Caco-2 (cell line): ENCODE measurements around the gene CENPP. TPM values are rescaled to one million over a fixed set of nuclear protein-coding genes. Genes with fewer than 3 reads are reported as not detected.

Source experiments
- BruUV-seq: library from RNA; stranded (reverse); fragments of 400-500 nt; replicated peaks from 2 replicates; lab custom pipeline; 2021; lab: Mats Ljungman, UMichigan
- CTCF ChIA-PET: fragments of 300-600 bp; sonication (Branson Sonifier 250); formaldehyde crosslinking; loops from one replicate; lab custom pipeline; 2022; ENCODE audit warnings: antibody characterized with exemption; lab: Charles Lee
- POLR2A ChIA-PET: fragments of 300-600 bp; sonication (Branson Sonifier 250); formaldehyde crosslinking; loops from one replicate; lab custom pipeline; 2022; ENCODE audit warnings: antibody characterized with exemption; lab: Charles Lee
- DNase-seq, 2 experiments: peaks; one replicate each; pipeline versions ENCODE4 v3.0.0 to v3.0.0-alpha.2; 2020 to 2022
- H3K27me3 ChIP-seq: replicated peaks from 2 replicates; pipeline ENCODE4 v1.6.0; 2011; ENCODE audit warnings: low read length; ENCODE audit not compliant: control insufficient read depth, insufficient read depth
- H3K36me3 ChIP-seq: 2 replicates; pipeline ENCODE4 v1.5.1; 2011; ENCODE audit warnings: low read length; ENCODE audit not compliant: control insufficient read depth, insufficient read depth
- H3K4me1 ChIP-seq: fragments of 250-450 bp; sonication (Bioruptor Pico); 2 replicates; pipeline ENCODE4 v1.5.1; 2020; ENCODE audit warnings: mild to moderate bottlenecking
- H3K4me3 ChIP-seq: 2 replicates; pipeline ENCODE4 v1.5.1; 2011; ENCODE audit warnings: low read depth, mild to moderate bottlenecking, control low read depth, low read length
- H3K9me3 ChIP-seq: fragments of 250-450 bp; sonication (Bioruptor Pico); 2 replicates; pipeline ENCODE4 v1.5.1; 2020; ENCODE audit warnings: mild to moderate bottlenecking, moderate library complexity
- H3K27ac Mint-ChIP-seq: one replicate; pipeline ENCODE4 v1.8.0; 2022; ENCODE audit warnings: mixed read lengths; ENCODE audit not compliant: unreplicated experiment
- H3K27me3 Mint-ChIP-seq: one replicate; pipeline ENCODE4 v1.8.0; 2022; ENCODE audit warnings: mixed read lengths; ENCODE audit not compliant: insufficient read depth, unreplicated experiment
- H3K36me3 Mint-ChIP-seq: one replicate; pipeline ENCODE4 v1.8.0; 2022; ENCODE audit warnings: mild to moderate bottlenecking, mixed read lengths; ENCODE audit not compliant: insufficient read depth, unreplicated experiment
- H3K4me1 Mint-ChIP-seq: one replicate; pipeline ENCODE4 v1.8.0; 2022; ENCODE audit warnings: low read depth, mixed read lengths; ENCODE audit not compliant: unreplicated experiment
- H3K4me3 Mint-ChIP-seq: one replicate; pipeline ENCODE4 v1.8.0; 2022; ENCODE audit warnings: mild to moderate bottlenecking, moderate library complexity, mixed read lengths; ENCODE audit not compliant: unreplicated experiment
- H3K9me3 Mint-ChIP-seq: one replicate; pipeline ENCODE4 v1.8.0; 2022; ENCODE audit warnings: mixed read lengths; ENCODE audit not compliant: unreplicated experiment
- intact Hi-C: fragments of 100-400 bp; cut with micrococcal nuclease; formaldehyde crosslinking; loops from one replicate; pipeline ENCODE4 v1.10.0; 2022; ENCODE audit not compliant: unreplicated experiment
- total RNA-seq: library from RNA; stranded (reverse); gene quantifications from 2 replicates; pipeline ENCODE4 v1.2.3, GENCODE V29; 2022
- TF ChIP-seq, protein P1 (sequence below), 2 experiments: fragments of 200-600 bp in 1 of 2; IDR thresholded peaks; 1 replicate in 1 of 2; 2 replicates in 1 of 2; pipeline versions ENCODE4 v1.5.1 to v1.8.0; 2011 to 2022; ENCODE audit warnings: antibody characterized with exemption in 1 of 2, control low read depth in 1 of 2, inconsistent platforms in 1 of 2, low read depth in 1 of 2, low read length in 1 of 2, mild to moderate bottlenecking in 1 of 2, moderate library complexity in 1 of 2; ENCODE audit not compliant: insufficient read depth in 1 of 2, severe bottlenecking in 1 of 2, unreplicated experiment in 1 of 2

Gene CENPP
- total RNA-seq, 1 experiment from 2014 or later: 7.6 TPM

DNA sequence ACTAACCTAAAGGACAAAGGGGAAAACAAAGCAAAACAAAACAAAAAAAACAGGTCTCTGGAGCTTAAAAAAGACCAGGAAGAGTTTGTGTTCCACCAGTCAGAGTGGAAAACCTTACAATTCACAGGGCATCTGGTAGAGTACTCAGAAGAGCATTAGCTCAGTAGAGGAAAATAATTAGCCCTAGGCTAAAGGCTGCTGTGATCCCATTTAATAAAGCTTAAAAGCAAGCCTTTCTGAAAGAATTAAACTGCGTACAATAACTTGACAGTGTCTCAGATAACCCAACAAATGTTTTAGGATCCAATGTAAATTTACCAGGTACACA lies 202.7 kb downstream of the CENPP start:
- intact Hi-C loops: no loop called here
- no peaks in the 10 kb centered on the region for H3K9me3 Mint-ChIP-seq
- Histone ChIP-seq H3K9me3 (no peaks in the 10 kb centered on the region), H3K27me3 (no peaks in the 10 kb centered on the region), H3K36me3 (no peaks in the 10 kb centered on the region), H3K4me3 (no peak overlapping the region), H3K4me1 (no peaks in the 10 kb centered on the region)
- TF ChIP-seq, protein P1, sequence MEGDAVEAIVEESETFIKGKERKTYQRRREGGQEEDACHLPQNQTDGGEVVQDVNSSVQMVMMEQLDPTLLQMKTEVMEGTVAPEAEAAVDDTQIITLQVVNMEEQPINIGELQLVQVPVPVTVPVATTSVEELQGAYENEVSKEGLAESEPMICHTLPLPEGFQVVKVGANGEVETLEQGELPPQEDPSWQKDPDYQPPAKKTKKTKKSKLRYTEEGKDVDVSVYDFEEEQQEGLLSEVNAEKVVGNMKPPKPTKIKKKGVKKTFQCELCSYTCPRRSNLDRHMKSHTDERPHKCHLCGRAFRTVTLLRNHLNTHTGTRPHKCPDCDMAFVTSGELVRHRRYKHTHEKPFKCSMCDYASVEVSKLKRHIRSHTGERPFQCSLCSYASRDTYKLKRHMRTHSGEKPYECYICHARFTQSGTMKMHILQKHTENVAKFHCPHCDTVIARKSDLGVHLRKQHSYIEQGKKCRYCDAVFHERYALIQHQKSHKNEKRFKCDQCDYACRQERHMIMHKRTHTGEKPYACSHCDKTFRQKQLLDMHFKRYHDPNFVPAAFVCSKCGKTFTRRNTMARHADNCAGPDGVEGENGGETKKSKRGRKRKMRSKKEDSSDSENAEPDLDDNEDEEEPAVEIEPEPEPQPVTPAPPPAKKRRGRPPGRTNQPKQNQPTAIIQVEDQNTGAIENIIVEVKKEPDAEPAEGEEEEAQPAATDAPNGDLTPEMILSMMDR (IDR thresholded peaks at IDR 0.05; ENCODE audit: insufficient read depth in 1 of 2, low read depth in 1 of 2, low read length in 1 of 2, severe bottlenecking in 1 of 2, unreplicated experiment in 1 of 2): no peak
- CTCF ChIA-PET: no interaction called here
- no peaks in the 10 kb centered on the region for H3K36me3 Mint-ChIP-seq
- no peaks in the 10 kb centered on the region for H3K4me1 Mint-ChIP-seq
- BruUV-seq: no TSS peak
- H3K27me3 Mint-ChIP-seq: no peaks in the 10 kb centered on the region
- H3K4me3 Mint-ChIP-seq: no peak overlapping the region
- no peak overlapping the region for H3K27ac Mint-ChIP-seq
- DNase-seq: no peak
- POLR2A ChIA-PET: no interaction called here

DNA sequence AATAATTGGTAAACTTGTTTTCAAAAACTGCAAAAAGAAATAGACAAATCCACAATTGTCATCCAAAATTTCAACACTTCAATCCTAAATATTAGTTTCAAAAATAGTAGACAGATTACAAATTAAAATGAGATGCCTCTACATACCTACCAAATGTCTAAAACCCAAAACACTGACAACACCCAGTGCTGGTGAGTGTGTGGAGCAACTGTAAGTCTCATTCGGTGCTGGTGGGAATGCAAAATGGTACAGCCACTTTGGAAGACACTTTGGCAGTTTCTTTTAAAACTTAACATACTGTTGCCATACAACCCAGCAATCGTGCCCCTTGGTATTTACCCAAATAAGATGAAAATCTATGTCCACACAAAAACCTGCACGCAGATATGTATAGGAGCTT lies 203.4 kb downstream of the CENPP start:
- no peaks in the 10 kb centered on the region for H3K9me3 ChIP-seq
- BruUV-seq: no TSS peak
- ChIA-PET POLR2A (no interaction called here), CTCF (no interaction called here)
- Mint-ChIP-seq H3K4me1 (no peaks in the 10 kb centered on the region), H3K27ac (no peak overlapping the region), H3K4me3 (no peak overlapping the region), H3K9me3 (no peaks in the 10 kb centered on the region), H3K27me3 (no peaks in the 10 kb centered on the region), H3K36me3 (no peaks in the 10 kb centered on the region)
- no peaks in the 10 kb centered on the region for H3K36me3 ChIP-seq
- no peaks in the 10 kb centered on the region for H3K27me3 ChIP-seq
- intact Hi-C loops: no loop called here
- TF ChIP-seq, protein P1 (IDR thresholded peaks at IDR 0.05; ENCODE audit: insufficient read depth in 1 of 2, low read depth in 1 of 2, low read length in 1 of 2, severe bottlenecking in 1 of 2, unreplicated experiment in 1 of 2): no peak
- H3K4me3 ChIP-seq: no peak overlapping the region
- no peak for DNase-seq
- H3K4me1 ChIP-seq: no peaks in the 10 kb centered on the region

GRCh38 chr9:92530893-92531292 lies 205.1 kb downstream of the CENPP start:
- Histone ChIP-seq H3K27me3 (no peaks in the 10 kb centered on the region), H3K36me3 (no peaks in the 10 kb centered on the region), H3K4me1 (no peaks in the 10 kb centered on the region), H3K9me3 (no peaks in the 10 kb centered on the region), H3K4me3 (no peak overlapping the region)
- Mint-ChIP-seq H3K9me3 (no peaks in the 10 kb centered on the region), H3K36me3 (no peaks in the 10 kb centered on the region), H3K27ac (no peak overlapping the region), H3K27me3 (no peaks in the 10 kb centered on the region), H3K4me3 (no peak overlapping the region), H3K4me1 (no peaks in the 10 kb centered on the region)
- no TSS peak for BruUV-seq
- DNase-seq: no peak
- intact Hi-C loops: no loop called here
- POLR2A ChIA-PET: no interaction called here
- CTCF ChIA-PET: no interaction called here
- TF ChIP-seq, protein P1 (IDR thresholded peaks at IDR 0.05; ENCODE audit: insufficient read depth in 1 of 2, low read depth in 1 of 2, low read length in 1 of 2, severe bottlenecking in 1 of 2, unreplicated experiment in 1 of 2): no peak
